Spleen (tissue), 11 donors: Measurements from ENCODE around the gene GPR173. TPM values are rescaled to one million over a fixed set of nuclear protein-coding genes. Genes with fewer than 3 reads are reported as not detected.

Source experiments
- DNase-seq: peaks from one replicate; pipeline ENCODE4 v3.0.0-alpha.2; 2020
- H3K27ac ChIP-seq, 8 donors: fragments of 200-600 bp; sonication (generic) in 7 of 8; 1 replicate in 4 of 8; 2 replicates in 4 of 8; pipeline versions ENCODE4 v1.5.0 to v1.8.0; 2016 to 2021; ENCODE audit warnings: inconsistent platforms in 4 of 8, mild to moderate bottlenecking in 4 of 8, moderate library complexity in 1 of 8
- H3K27me3 ChIP-seq, 7 donors: fragments of 200-600 bp; sonication (generic) in 6 of 7; replicated peaks in 1 of 7; 1 replicate in 4 of 7; 2 replicates in 3 of 7; pipeline versions ENCODE4 v1.5.0 to v1.8.0; 2016 to 2021; ENCODE audit warnings: inconsistent platforms in 3 of 7, mild to moderate bottlenecking in 1 of 7
- H3K36me3 ChIP-seq, 6 donors: fragments of 200-600 bp; sonication (generic) in 5 of 6; 1 replicate in 4 of 6; 2 replicates in 2 of 6; pipeline versions ENCODE4 v1.5.0 to v1.8.0; 2016 to 2021; ENCODE audit warnings: inconsistent platforms in 2 of 6
- H3K4me1 ChIP-seq, 6 donors: fragments of 200-600 bp; sonication (generic) in 5 of 6; 1 replicate in 3 of 6; 2 replicates in 3 of 6; pipeline versions ENCODE4 v1.5.0 to v1.8.0; 2016 to 2021; ENCODE audit warnings: inconsistent platforms in 3 of 6
- H3K4me3 ChIP-seq, 8 donors: fragments of 200-600 bp; sonication (generic) in 7 of 8; 1 replicate in 4 of 8; 2 replicates in 4 of 8; pipeline versions ENCODE4 v1.5.0 to v1.8.0; 2016 to 2021; ENCODE audit warnings: inconsistent platforms in 4 of 8, mild to moderate bottlenecking in 4 of 8, moderate library complexity in 2 of 8
- H3K9me3 ChIP-seq, 8 donors: fragments of 200-600 bp; sonication (generic) in 7 of 8; 1 replicate in 4 of 8; 2 replicates in 4 of 8; pipeline versions ENCODE4 v1.5.0 to v1.8.0; 2016 to 2021; ENCODE audit warnings: inconsistent platforms in 4 of 8
- CTCF ChIP-seq, 11 experiments: fragments of 200-600 bp in 7 of 11; fragments of 450-650 bp in 4 of 11; sonication (generic) in 4 of 11; IDR thresholded peaks in 8 of 11; conservative IDR thresholded peaks in 3 of 11; 1 replicate in 7 of 11; 2 replicates in 4 of 11; pipeline versions ENCODE4 v1.4.0 to v1.8.0; 2016 to 2021; ENCODE audit warnings: antibody characterized with exemption in 11 of 11, inconsistent platforms in 4 of 11, mild to moderate bottlenecking in 1 of 11
- POLR2A ChIP-seq, 3 donors: fragments of 450-650 bp; IDR thresholded peaks; one replicate each; pipeline ENCODE4 v1.5.1; 2017; ENCODE audit warnings: antibody characterized with exemption in 3 of 3, mild to moderate bottlenecking in 1 of 3
- POLR2AphosphoS5 ChIP-seq, 3 donors: sonication (generic); formaldehyde crosslinking; IDR thresholded peaks; one replicate each; pipeline ENCODE4 v1.5.1; 2017; ENCODE audit warnings: antibody characterized with exemption in 3 of 3
- WGBS, 5 donors: extraction: QIAGEN DNeasy Blood & Tissue Kit in 3 of 5; methylation state at CpG; one replicate each; pipeline versions ENCODE4 v1.1.5 to v1.1.7; 2013 to 2018; 5-methylcytosine and 5-hydroxymethylcytosine counted together
- intact Hi-C: fragments of 100-400 bp; cut with DNase I; formaldehyde crosslinking; loops from one replicate; pipeline ENCODE4 v1.15.0; 2023; ENCODE audit warnings: low total_unique reads
- polyA plus RNA-seq, 3 donors: library from polyadenylated mRNA; stranded (reverse); fragments of 200-250 nt; gene quantifications; one replicate each; pipeline ENCODE4 v1.2.1, GENCODE V29; 2013
- total RNA-seq, 7 donors: library from RNA; depleted of rRNA in 3 of 7; stranded (reverse); fragments of >200 nt in 3 of 7; fragmentation: NEBNext Ultra II Directional in 4 of 7; extraction: Animal tissue kit (Norgen Biotek cat#: 25700) in 4 of 7; gene quantifications; one replicate each; pipeline versions ENCODE4 v1.1.0 to v1.2.1, GENCODE V29; 2016 to 2021
- donor health status: healthy with polysubstance abuse.
- donor health status: DM: no; HTN: no; CAD: no; lungs with moderate emphysema.
- donor health status: DM: no; HTN: no; CAD: no.
- donor health status: Bipolar disorder and iron deficiency.
- donor health status: healthy.
- donor health status: DM: no; HTN: no; CAD: no.
- donor health status: DM: yes; HTN: yes; CAD: no.

The GPR173 gene
- total and polyA plus RNA-seq, 10 donors: 0.44 to 4.4 (median 2.0) TPM

- WGBS, 5 donors: 62 to 80% (median 75%) methylated on average over 6 of the region's 6 CpGs
- intact Hi-C loops: no loop called here
- DNase-seq: no peak
- no peak for TF ChIP-seq CTCF (IDR thresholded peaks at IDR 0.05 in 8 of 11, conservative IDR thresholded peaks at IDR 0.05 in 3 of 11)
- no peak for TF ChIP-seq POLR2AphosphoS5 (IDR thresholded peaks at IDR 0.05)
- TF ChIP-seq POLR2A (IDR thresholded peaks at IDR 0.05): no peak
- Histone ChIP-seq H3K4me1 (no peaks in the 10 kb centered on the region), H3K36me3 (no peaks in the 10 kb centered on the region), H3K27me3 (peaks cover 0 to 58% (median 6%) of the 10 kb centered on the region in 7 donors), H3K9me3 (no peaks in the 10 kb centered on the region), H3K4me3 (no peak overlapping the region), H3K27ac (no peak overlapping the region)
Measured at GRCh38 chrX:53003111-53003510, 45.5 kb upstream of the GPR173 start.

- H3K9me3 ChIP-seq: peaks cover 0 to 3% (median 0%) of the 10 kb centered on the region in 8 donors
- TF ChIP-seq POLR2AphosphoS5 (IDR thresholded peaks at IDR 0.05) (no peak), CTCF (IDR thresholded peaks at IDR 0.05 in 8 of 11, conservative IDR thresholded peaks at IDR 0.05 in 3 of 11) (no peak), POLR2A (IDR thresholded peaks at IDR 0.05) (no peak)
- DNase-seq: no peak
- H3K27me3 ChIP-seq: peaks cover 0 to 64% (median 6%) of the 10 kb centered on the region in 7 donors
- H3K4me3 ChIP-seq: no peak overlapping the region
- H3K36me3 ChIP-seq: no peaks in the 10 kb centered on the region
- no peak overlapping the region for H3K27ac ChIP-seq
- intact Hi-C loops: no loop called here
- 59 to 69% (median 62%) methylated on average over 4 of the region's 4 CpGs; no CpG with 5 or more reads in 1 of the 5 donors for WGBS, 5 donors
- no peaks in the 10 kb centered on the region for H3K4me1 ChIP-seq
Measured at GRCh38 chrX:53004038-53004437, 44.6 kb upstream of the GPR173 start.

GRCh38 chrX:53004811-53005210 is 43.8 kb upstream of the GPR173 start:
- intact Hi-C loops: no loop called here
- Histone ChIP-seq H3K4me3 (no peak overlapping the region), H3K27me3 (peaks cover 0 to 63% (median 6%) of the 10 kb centered on the region in 7 donors), H3K27ac (no peak overlapping the region), H3K4me1 (no peaks in the 10 kb centered on the region), H3K36me3 (no peaks in the 10 kb centered on the region), H3K9me3 (peaks cover 0 to 5% (median 0%) of the 10 kb centered on the region in 8 donors)
- DNase-seq: no peak
- WGBS, 5 donors: 23 to 40% (median 36%) methylated on average over 4 of the region's 4 CpGs
- TF ChIP-seq POLR2A (IDR thresholded peaks at IDR 0.05): no peak
- no peak for TF ChIP-seq POLR2AphosphoS5 (IDR thresholded peaks at IDR 0.05)
- no peak for TF ChIP-seq CTCF (IDR thresholded peaks at IDR 0.05 in 8 of 11, conservative IDR thresholded peaks at IDR 0.05 in 3 of 11)

- no peak for DNase-seq
- Histone ChIP-seq H3K27me3 (peaks cover 0 to 58% (median 5%) of the 10 kb centered on the region in 7 donors), H3K36me3 (no peaks in the 10 kb centered on the region), H3K9me3 (peaks cover 0 to 5% (median 0%) of the 10 kb centered on the region in 8 donors), H3K4me3 (no peak overlapping the region), H3K27ac (no peak overlapping the region), H3K4me1 (no peaks in the 10 kb centered on the region)
- WGBS, 5 donors: 34 to 42% (median 39%) methylated on average over 3 of the region's 3 CpGs
- no peak for TF ChIP-seq CTCF (IDR thresholded peaks at IDR 0.05 in 8 of 11, conservative IDR thresholded peaks at IDR 0.05 in 3 of 11)
- no peak for TF ChIP-seq POLR2A (IDR thresholded peaks at IDR 0.05)
- intact Hi-C loops: no loop called here
Measured at GRCh38 chrX:53005327-53005726, 43.3 kb upstream of the GPR173 start.
